HepG2 (cell line): ENCODE results near the gene SGF29. TPM values are rescaled to one million over a fixed set of nuclear protein-coding genes. Genes with fewer than 3 reads are reported as not detected.

Experiments
- ARNT ChIP-seq: fragments of 450-650 bp; IDR thresholded peaks from 2 replicates; pipeline ENCODE4 v1.6.1; 2017
- EP300 ChIP-seq, 3 experiments: sonication (generic) in 1 of 3; formaldehyde crosslinking in 1 of 3; IDR thresholded peaks; 2 replicates each; pipeline versions ENCODE4 v1.5.1 to v1.6.1; 2011 to 2020; ENCODE audit warnings: low read depth in 2 of 3, low read length in 2 of 3, borderline replicate concordance in 1 of 3, improper control_type of control experiment in 1 of 3, mild to moderate bottlenecking in 1 of 3, missing genetic modification reagents in 1 of 3, moderate library complexity in 1 of 3
- JUNB ChIP-seq: sonication (generic); formaldehyde crosslinking; IDR thresholded peaks from 2 replicates; pipeline ENCODE4 v1.8.0; 2022; ENCODE audit warnings: missing genetic modification reagents, mild to moderate bottlenecking, borderline replicate concordance
- KLF9 ChIP-seq: IDR thresholded peaks from 2 replicates; pipeline ENCODE4 v1.6.1; 2016; ENCODE audit warnings: low read depth
- LCORL ChIP-seq, 2 experiments: fragments of 450-650 bp in 1 of 2; sonication (generic) in 1 of 2; formaldehyde crosslinking in 1 of 2; IDR thresholded peaks; 2 replicates each; pipeline versions ENCODE4 v1.5.0 to v1.6.1; 2017 to 2020; ENCODE audit warnings: antibody characterized with exemption in 1 of 2, missing genetic modification reagents in 1 of 2
- NCOR1 ChIP-seq: fragments of 200-600 bp; sonication (generic); IDR thresholded peaks from 2 replicates; pipeline ENCODE4 v1.7.0; 2017; ENCODE audit warnings: antibody characterized with exemption, low read length, borderline replicate concordance
- SIN3A ChIP-seq: IDR thresholded peaks from 2 replicates; pipeline ENCODE4 v1.6.1; 2011; ENCODE audit warnings: low read depth, mild to moderate bottlenecking, control low read depth, low read length, borderline replicate concordance
- TEAD3 ChIP-seq: optimal IDR thresholded peaks from 2 replicates; pipeline ENCODE3; 2016; ENCODE audit warnings: borderline replicate concordance
- TEF ChIP-seq: sonication (generic); formaldehyde crosslinking; IDR thresholded peaks from 2 replicates; pipeline ENCODE4 v1.5.0; 2020; ENCODE audit warnings: missing genetic modification reagents
- ZFP36 ChIP-seq: fragments of 150-350 bp; IDR thresholded peaks from 2 replicates; pipeline ENCODE4 v1.6.1; 2018; ENCODE audit warnings: borderline replicate concordance, low read length, low read depth; ENCODE audit not compliant: partially characterized antibody
- ZNF224 ChIP-seq: sonication (generic); formaldehyde crosslinking; IDR thresholded peaks from 2 replicates; pipeline ENCODE4 v1.5.0; 2020; ENCODE audit warnings: mild to moderate bottlenecking, missing genetic modification reagents
- ZNF264 ChIP-seq: sonication (generic); formaldehyde crosslinking; IDR thresholded peaks from 2 replicates; pipeline ENCODE4 v1.4.0; 2020; ENCODE audit warnings: missing genetic modification reagents
- ZNF280B ChIP-seq: sonication (generic); formaldehyde crosslinking; IDR thresholded peaks from 2 replicates; pipeline ENCODE4 v1.5.0; 2020; ENCODE audit warnings: missing genetic modification reagents, mild to moderate bottlenecking, borderline replicate concordance
- ZNF609 ChIP-seq: sonication (generic); formaldehyde crosslinking; IDR thresholded peaks from 2 replicates; pipeline ENCODE4 v1.4.0; 2020; ENCODE audit warnings: mild to moderate bottlenecking, missing genetic modification reagents, borderline replicate concordance
- ZNF644 ChIP-seq: IDR thresholded peaks from 2 replicates; pipeline ENCODE4 v1.6.1; 2016; ENCODE audit warnings: low read depth
- ZUFSP ChIP-seq: sonication (generic); formaldehyde crosslinking; IDR thresholded peaks from 2 replicates; pipeline ENCODE4 v1.9.0; 2021; ENCODE audit warnings: missing genetic modification reagents, mild to moderate bottlenecking, borderline replicate concordance
- polyA plus RNA-seq, 8 experiments: library from polyadenylated mRNA; depleted of rRNA in 3 of 8; stranded (reverse) in 7 of 8; unstranded in 1 of 8; fragments of >200 nt; fragmentation: Illumina TruSeq in 4 of 8; extraction: Trizol in 4 of 8; gene quantifications; 2 replicates each; pipeline versions ENCODE4 v1.2.1 to v1.2.3, GENCODE V29; 2011 to 2016; ENCODE audit warnings: low read depth in 4 of 8, missing spikeins in 1 of 8, mixed read lengths in 1 of 8; ENCODE audit not compliant: insufficient read depth in 1 of 8
- total RNA-seq, 5 experiments: library from RNA; depleted of rRNA; stranded (reverse); fragments of >200 nt; fragmentation: Illumina TruSeq; extraction: Trizol; gene quantifications; 2 replicates each; pipeline ENCODE4 v1.2.3, GENCODE V29; 2016; ENCODE audit warnings: low read depth in 1 of 5

Gene SGF29
- total and polyA plus RNA-seq, 2 of the 13 experiments (the other 11 are each of a cell fraction or from before 2014, with no cell fraction given) = 5.0 to 29.4 TPM

- TF ChIP-seq ZNF224 (CRISPR knock-in tag) (no peak), ARNT (no peak), KLF9 (CRISPR knock-in tag) (no peak), SIN3A (0 out of 2 replicates have a peak, but pooled peaks have one; percentile 8), ZUFSP (CRISPR knock-in tag) (no peak), ZFP36 (no peak), ZNF609 (CRISPR knock-in tag) (no peak), TEF (CRISPR knock-in tag) (no peak), EP300 (IDR thresholded peaks at IDR 0.05; ENCODE audit: low read depth in 2 of 2, low read length in 2 of 2) (0 out of 4 replicates have a peak, but pooled peaks of 1 of the 2 experiments have one; percentile 17), EP300 (CRISPR knock-in tag; IDR thresholded peaks at IDR 0.05; ENCODE audit: borderline replicate concordance) (no peak), NCOR1 (peak; percentile 61; the same call in 1 of the 2 replicates), TEAD3 (peak; percentile 41), ZNF264 (CRISPR knock-in tag) (0 out of 2 replicates have a peak, but pooled peaks have one; percentile 27), ZNF644 (peak; percentile 64; the same call in 1 of the 2 replicates), ZNF280B (no peak), JUNB (CRISPR knock-in tag) (no peak), LCORL (IDR thresholded peaks at IDR 0.05) (no peak), LCORL (CRISPR knock-in tag; IDR thresholded peaks at IDR 0.05) (peak; percentile 79; the same call in 1 of the 2 replicates)
Measured at GRCh38 chr16:28597692-28598261, 44.1 kb downstream of the SGF29 start (continued).
